ENCODE measurements around the gene SP6.

The SP6 gene

DNA sequence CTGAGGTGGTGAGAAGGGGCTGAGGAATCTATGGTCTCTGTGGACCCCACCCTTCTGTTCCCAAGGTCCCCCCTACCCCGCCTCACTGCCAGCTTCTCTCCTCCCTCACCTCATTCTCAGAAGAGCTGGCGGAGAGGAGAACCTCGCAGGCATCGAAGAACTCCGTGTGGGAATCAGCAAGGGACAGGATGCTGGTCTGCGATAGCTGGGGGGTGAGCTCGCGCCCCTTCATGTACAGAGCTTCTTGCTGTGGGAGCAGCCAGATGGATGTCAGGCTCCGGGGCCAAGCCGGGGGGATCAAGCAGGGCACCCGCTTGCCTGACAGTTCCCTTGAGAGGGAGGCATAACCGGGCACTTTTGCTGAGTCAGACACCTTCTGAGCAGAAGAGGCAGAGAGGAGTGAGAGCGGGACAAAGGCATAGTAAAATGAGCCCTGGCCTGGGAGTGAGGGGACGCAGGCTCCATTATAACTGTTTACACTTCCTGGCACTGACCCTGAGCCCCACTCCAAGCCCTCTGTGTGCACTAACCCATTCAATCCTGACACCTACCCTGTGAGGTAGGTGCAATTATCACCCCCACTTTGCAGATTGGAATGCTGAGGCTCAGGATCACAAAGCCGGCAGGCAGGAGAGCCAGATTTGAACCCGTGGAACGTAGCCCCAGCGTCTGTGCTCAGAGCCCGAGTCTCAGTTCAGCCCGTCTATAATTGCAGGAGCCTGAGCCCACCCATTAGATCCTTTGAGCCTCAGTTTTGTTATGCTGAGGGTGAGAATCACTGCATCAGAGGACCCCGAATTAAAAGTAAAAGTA, 35.7 kb downstream of the SP6 start:
- Histone ChIP-seq H3K9me3 (ENCODE audit: insufficient read depth, low read depth, low read length) (no peaks in the 10 kb centered on the region), H3K36me3 (ENCODE audit: insufficient read depth, low read length) (peaks cover 7% of the 10 kb centered on the region), H3K4me1 (ENCODE audit: insufficient read depth, low read length) (peaks cover under 1% of the 10 kb centered on the region; the same call in 1 of the 2 replicates), H3K4me3 (ENCODE audit: low read length) (no peak overlapping the region), H3K27me3 (ENCODE audit: insufficient read depth, low read length) (no peaks in the 10 kb centered on the region), H3K27ac (ENCODE audit: low read depth, low read length) (no peak overlapping the region), H3K9ac (ENCODE audit: low read depth, low read length) (no peak overlapping the region; the same call in 1 of the 2 replicates)
- 93% methylated on average over 21 of the region's 21 CpGs for WGBS

DNA sequence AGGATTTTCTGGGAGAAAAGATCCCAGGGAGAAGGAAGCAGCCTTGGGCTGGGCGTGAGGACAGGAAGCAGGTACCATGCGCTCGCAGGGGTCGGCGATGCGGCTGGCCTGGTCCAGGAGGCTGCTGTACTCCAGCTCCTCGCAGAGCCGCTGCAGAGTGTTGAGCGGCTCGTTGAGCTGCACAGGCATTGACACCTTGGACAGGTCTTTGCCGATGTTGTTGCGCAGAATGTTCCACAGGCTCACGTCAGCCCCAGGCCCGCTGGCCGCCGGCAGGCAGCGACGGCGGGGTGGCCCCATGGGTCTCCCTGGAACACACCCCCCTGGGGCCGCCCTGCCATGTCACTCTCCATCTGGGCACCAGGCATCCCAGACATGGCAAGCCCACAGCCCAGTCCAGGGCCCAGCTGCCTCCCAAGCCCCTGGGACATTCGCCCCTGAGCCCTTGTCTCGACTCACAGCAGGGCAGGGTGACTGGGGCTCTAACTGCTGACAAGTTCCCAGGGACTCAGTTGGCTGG, 37.4 kb downstream of the SP6 start:
- Histone ChIP-seq H3K9ac (ENCODE audit: low read depth, low read length) (no peak overlapping the region), H3K27ac (ENCODE audit: low read depth, low read length) (no peak overlapping the region), H3K27me3 (ENCODE audit: insufficient read depth, low read length) (no peaks in the 10 kb centered on the region), H3K4me3 (ENCODE audit: low read length) (no peak overlapping the region), H3K4me1 (ENCODE audit: insufficient read depth, low read length) (peaks cover 4% of the 10 kb centered on the region; the same call in 1 of the 2 replicates), H3K36me3 (ENCODE audit: insufficient read depth, low read length) (peaks cover 10% of the 10 kb centered on the region), H3K9me3 (ENCODE audit: insufficient read depth, low read depth, low read length) (no peaks in the 10 kb centered on the region)
- 96% methylated on average over 22 of the region's 22 CpGs for WGBS

DNA sequence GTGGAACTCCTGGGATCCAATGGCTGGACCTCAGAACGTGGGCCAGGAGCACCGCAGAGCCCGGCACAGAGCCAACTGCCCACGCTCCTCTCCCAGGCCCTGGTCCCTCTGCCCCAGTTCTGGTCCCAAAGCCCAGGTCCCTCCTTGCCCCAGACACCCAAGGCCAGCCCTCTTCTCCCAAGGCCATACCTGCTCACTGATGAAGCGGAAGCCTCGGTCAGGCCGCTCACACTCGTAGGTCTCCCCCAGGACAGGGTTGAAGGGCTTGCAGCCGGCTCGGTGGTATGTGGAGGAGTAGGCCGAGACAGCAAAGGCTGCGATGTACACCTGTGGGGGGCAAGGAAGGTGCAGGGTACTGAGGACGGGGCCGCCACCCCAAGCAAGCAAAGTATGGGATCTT, 37.9 kb downstream of the SP6 start:
- H3K36me3 ChIP-seq (ENCODE audit: insufficient read depth, low read length), result peaks cover 10% of the 10 kb centered on the region
- no peak overlapping the region for H3K27ac ChIP-seq (ENCODE audit: low read depth, low read length)
- 94% methylated on average over 14 of the region's 14 CpGs for WGBS
- no peaks in the 10 kb centered on the region for H3K27me3 ChIP-seq (ENCODE audit: insufficient read depth, low read length)
- no peak overlapping the region for H3K9ac ChIP-seq (ENCODE audit: low read depth, low read length)
- no peak overlapping the region for H3K4me3 ChIP-seq (ENCODE audit: low read length)
- H3K4me1 ChIP-seq (ENCODE audit: insufficient read depth, low read length), result peaks cover 4% of the 10 kb centered on the region; the same call in 1 of the 2 replicates
- no peaks in the 10 kb centered on the region for H3K9me3 ChIP-seq (ENCODE audit: insufficient read depth, low read depth, low read length)

DNA sequence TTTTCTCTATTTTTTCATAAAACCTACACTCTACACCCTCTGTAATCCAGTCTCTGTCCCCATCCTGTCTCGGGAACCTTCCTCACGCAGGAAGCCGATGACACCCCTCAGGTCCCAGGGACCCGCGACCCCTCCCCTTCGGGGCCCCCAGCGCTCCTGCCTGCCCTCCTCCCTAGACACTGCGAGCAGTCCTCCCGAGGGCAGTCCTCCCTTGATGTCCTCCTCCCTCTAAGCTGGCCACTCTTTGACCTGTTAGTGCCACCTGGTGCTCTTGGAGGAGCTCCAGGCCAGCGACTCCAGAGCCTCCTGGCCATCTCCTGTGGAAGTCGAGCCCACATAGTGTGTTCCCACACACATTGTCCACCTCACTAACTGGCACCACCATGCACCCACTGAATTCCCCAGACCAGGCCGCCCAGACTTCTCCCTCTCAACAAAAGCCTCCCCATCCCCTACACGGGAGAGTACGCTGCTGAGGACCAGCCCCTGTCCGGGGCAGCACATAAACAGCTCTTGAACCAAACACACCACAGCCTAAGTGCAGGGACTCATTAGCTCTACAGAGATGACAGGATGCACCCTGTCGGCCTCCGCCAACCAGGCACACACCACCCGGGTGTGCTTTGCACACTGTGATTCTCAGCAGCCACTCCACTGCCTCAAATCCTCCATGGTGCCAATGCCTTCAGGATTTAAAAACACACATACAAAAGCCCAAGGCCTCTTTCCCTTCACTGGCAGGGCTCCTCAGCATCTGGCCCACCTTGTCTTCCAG, 38.6 kb downstream of the SP6 start:
- WGBS, result 90% methylated on average over 18 of the region's 18 CpGs
- H3K27ac ChIP-seq (ENCODE audit: low read depth, low read length), result no peak overlapping the region
- H3K9ac ChIP-seq (ENCODE audit: low read depth, low read length), result no peak overlapping the region
- H3K4me3 ChIP-seq (ENCODE audit: low read length), result no peak overlapping the region
- peaks cover 4% of the 10 kb centered on the region; the same call in 1 of the 2 replicates for H3K4me1 ChIP-seq (ENCODE audit: insufficient read depth, low read length)
- no peaks in the 10 kb centered on the region for H3K27me3 ChIP-seq (ENCODE audit: insufficient read depth, low read length)
- H3K36me3 ChIP-seq (ENCODE audit: insufficient read depth, low read length), result peaks cover 10% of the 10 kb centered on the region
- H3K9me3 ChIP-seq (ENCODE audit: insufficient read depth, low read depth, low read length), result no peaks in the 10 kb centered on the region

DNA sequence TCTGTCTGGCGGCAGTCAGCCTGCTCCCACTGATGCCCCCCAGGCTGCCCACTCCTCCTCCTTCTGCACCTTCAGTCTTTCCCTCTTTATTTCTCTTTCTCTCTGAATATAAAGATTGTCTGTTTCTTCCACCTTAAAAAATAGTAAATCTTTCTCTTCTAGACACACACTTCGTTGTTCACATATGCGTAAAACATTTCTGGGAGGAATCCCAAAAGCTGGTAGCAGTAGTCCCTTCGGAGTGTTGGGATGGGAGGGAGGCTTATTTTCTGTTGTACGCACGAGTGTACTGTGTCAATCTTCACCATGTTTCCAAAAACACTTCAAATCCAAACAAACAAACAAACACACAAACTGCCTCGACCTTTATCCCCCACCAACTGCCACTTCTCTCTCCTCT, 39.3 kb downstream of the SP6 start:
- Histone ChIP-seq H3K27ac (ENCODE audit: low read depth, low read length) (no peak overlapping the region), H3K4me3 (ENCODE audit: low read length) (no peak overlapping the region), H3K36me3 (ENCODE audit: insufficient read depth, low read length) (peaks cover 6% of the 10 kb centered on the region)

DNA sequence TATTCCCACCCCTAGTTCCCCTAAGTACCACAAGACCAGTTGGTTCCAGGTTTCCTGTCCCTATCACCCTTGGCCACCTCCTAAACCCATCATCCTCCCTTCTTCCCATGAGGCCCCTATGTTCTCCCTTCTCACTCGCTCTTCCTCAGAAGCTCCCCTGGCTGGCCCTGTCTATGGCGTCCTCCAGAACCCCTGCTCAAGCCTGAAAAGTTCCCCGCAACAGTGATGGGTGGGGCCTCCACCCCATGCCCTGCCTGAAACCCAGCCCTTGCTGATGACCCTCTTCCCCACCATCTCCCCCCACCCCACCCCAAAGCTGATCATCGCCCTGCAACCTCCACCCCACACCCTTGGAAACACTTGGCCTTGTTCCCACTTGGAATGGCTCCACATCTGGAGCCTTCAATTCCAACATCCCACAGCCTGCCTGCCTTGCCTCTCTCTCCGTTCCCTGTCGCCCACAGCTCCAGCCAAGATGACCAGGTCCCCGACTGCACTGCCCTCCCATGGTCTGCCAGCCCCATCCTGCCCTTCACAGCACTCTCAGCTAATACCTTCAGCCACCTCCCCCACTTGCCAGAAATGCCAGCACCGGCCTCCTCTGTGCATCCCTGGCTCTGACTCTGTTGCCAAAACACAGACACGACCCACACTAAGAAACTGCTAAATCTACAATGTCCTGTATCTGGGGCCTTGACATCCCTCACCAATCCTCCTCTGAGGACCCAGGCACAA, 39.9 kb downstream of the SP6 start:
- Histone ChIP-seq H3K4me3 (ENCODE audit: low read length) (no peak overlapping the region), H3K27me3 (ENCODE audit: insufficient read depth, low read length) (no peaks in the 10 kb centered on the region), H3K27ac (ENCODE audit: low read depth, low read length) (no peak overlapping the region), H3K9ac (ENCODE audit: low read depth, low read length) (no peak overlapping the region), H3K36me3 (ENCODE audit: insufficient read depth, low read length) (peaks cover 6% of the 10 kb centered on the region), H3K9me3 (ENCODE audit: insufficient read depth, low read depth, low read length) (no peaks in the 10 kb centered on the region), H3K4me1 (ENCODE audit: insufficient read depth, low read length) (peaks cover 4% of the 10 kb centered on the region; the same call in 1 of the 2 replicates)
- 83% methylated on average over 9 of the region's 9 CpGs for WGBS

More for the DNA sequence above, 39.3 kb downstream of the SP6 start:
- 82% methylated on average over 5 of the region's 7 CpGs for WGBS
- H3K9me3 ChIP-seq (ENCODE audit: insufficient read depth, low read depth, low read length), result no peaks in the 10 kb centered on the region
- no peaks in the 10 kb centered on the region for H3K27me3 ChIP-seq (ENCODE audit: insufficient read depth, low read length)
- H3K9ac ChIP-seq (ENCODE audit: low read depth, low read length), result no peak overlapping the region
- peaks cover 4% of the 10 kb centered on the region; the same call in 1 of the 2 replicates for H3K4me1 ChIP-seq (ENCODE audit: insufficient read depth, low read length)

DNA sequence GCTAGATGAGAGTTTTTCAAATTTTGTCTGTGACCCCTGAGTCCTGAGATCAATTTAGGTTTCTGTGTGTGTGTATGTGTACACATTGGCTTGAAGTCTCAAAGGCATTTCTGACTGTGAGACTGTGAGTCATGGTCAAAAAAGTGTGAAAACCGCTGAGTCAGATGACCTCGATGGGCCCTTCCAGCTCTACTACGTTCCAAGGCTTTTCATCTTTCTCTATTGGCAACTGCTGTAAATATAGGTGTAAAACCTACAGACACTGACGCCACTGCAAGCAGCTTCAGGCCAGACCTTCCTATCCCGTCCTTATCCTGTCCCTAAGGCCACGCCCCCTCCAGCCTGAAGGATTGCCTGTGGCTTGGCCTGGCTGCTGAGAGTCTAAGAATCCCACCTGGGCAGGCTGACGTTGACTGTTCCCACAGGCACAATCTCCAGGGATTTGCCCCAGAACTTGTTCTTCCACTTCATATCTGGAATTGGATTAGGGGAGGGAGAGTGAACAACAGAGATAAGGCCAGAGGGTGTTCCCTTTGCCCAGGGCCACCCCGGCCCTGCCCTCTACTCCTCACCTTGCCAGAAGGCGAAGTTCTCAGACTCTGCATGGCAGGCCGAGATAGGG, 40.7 kb downstream of the SP6 start:
- 62% methylated on average over 10 of the region's 10 CpGs for WGBS
- Histone ChIP-seq H3K36me3 (ENCODE audit: insufficient read depth, low read length) (peaks cover 6% of the 10 kb centered on the region), H3K9ac (ENCODE audit: low read depth, low read length) (no peak overlapping the region), H3K9me3 (ENCODE audit: insufficient read depth, low read depth, low read length) (no peaks in the 10 kb centered on the region), H3K27me3 (ENCODE audit: insufficient read depth, low read length) (no peaks in the 10 kb centered on the region), H3K4me3 (ENCODE audit: low read length) (no peak overlapping the region), H3K27ac (ENCODE audit: low read depth, low read length) (no peak overlapping the region), H3K4me1 (ENCODE audit: insufficient read depth, low read length) (peaks cover 4% of the 10 kb centered on the region; the same call in 1 of the 2 replicates)

DNA sequence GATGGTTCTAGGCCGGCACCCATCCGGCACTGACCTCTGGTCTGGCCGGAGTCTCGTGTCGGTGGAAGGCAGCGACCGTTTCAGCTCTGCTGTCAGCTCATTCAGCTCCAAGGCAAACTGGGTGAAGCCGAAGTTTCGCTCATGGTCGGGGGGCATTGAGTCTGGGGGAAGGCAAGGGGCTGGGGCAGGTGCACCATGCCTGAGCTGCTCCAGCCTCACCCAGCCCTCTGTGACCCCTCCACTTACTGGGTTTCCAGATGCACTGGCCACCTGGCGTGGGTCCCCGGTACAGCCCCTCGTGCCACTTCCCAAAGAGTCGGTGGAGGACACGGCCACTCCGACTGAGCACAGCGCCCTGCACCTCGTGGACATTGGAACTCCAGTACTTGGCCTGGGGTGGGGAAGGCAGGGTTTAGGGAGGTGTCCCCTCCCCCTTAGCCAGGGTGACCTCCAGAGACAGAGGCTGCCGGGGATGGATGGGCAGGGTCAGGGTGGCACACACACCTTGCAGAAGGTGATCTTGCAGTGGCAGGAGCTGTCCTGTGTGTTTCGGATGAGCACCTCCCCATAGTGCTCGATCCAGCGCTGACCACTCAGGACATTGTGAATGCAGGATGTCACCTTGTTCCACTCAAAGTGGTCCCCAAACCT, 42.0 kb downstream of the SP6 start:
- Histone ChIP-seq H3K4me1 (ENCODE audit: insufficient read depth, low read length) (peaks cover 4% of the 10 kb centered on the region; the same call in 1 of the 2 replicates), H3K27ac (ENCODE audit: low read depth, low read length) (no peak overlapping the region), H3K9ac (ENCODE audit: low read depth, low read length) (no peak overlapping the region), H3K36me3 (ENCODE audit: insufficient read depth, low read length) (peaks cover 6% of the 10 kb centered on the region), H3K4me3 (ENCODE audit: low read length) (no peak overlapping the region), H3K27me3 (ENCODE audit: insufficient read depth, low read length) (peaks cover 2% of the 10 kb centered on the region; the same call in 1 of the 2 replicates), H3K9me3 (ENCODE audit: insufficient read depth, low read depth, low read length) (no peaks in the 10 kb centered on the region)
- 96% methylated on average over 22 of the region's 22 CpGs for WGBS

DNA sequence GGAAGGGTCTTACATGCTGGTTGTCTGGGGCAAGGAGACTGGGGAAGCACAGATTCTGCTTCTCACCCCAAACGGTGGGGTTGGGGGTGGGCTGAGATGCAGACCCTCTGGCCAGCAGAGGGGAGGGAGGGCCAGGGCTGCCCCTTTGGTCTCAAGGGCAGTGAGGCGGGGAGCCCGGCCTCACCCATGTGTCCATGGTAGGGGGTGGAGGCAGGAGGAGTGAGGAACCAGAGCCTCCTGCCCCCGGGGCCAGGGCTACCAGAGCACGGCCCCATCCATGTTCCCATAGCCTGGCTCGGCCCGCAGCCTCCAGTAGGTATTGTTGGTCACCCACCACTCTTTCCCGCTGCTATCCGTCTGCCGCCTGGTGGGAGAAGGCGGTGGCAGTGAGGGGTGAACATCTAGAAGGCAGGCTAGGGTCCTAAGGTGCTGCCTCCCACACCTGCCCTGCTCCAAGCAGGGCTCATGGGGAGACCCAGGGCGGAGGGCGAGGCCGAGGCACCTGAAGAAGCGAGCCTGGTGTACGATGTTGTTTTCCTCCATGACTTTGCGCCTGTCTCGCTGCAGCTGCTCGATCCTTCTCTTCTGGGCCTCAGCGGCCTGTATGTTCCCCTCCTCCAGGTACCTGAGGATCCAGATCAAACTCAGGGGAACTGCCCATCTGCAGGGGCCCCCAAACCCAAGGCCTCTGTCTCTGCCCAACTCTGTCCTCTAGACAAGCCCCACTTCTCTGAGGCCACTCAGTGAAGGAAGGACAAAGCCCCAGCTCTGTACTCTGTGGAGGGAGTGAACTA, 42.7 kb downstream of the SP6 start:
- H3K27ac ChIP-seq (ENCODE audit: low read depth, low read length), result no peak overlapping the region
- no peak overlapping the region for H3K9ac ChIP-seq (ENCODE audit: low read depth, low read length)
- H3K4me3 ChIP-seq (ENCODE audit: low read length), result no peak overlapping the region
- H3K27me3 ChIP-seq (ENCODE audit: insufficient read depth, low read length), result peaks cover 4% of the 10 kb centered on the region; the same call in 1 of the 2 replicates
- H3K36me3 ChIP-seq (ENCODE audit: insufficient read depth, low read length), result peaks cover 6% of the 10 kb centered on the region
- WGBS, result 93% methylated on average over 20 of the region's 20 CpGs
- H3K4me1 ChIP-seq (ENCODE audit: insufficient read depth, low read length), result peaks cover 4% of the 10 kb centered on the region; the same call in 1 of the 2 replicates
- no peaks in the 10 kb centered on the region for H3K9me3 ChIP-seq (ENCODE audit: insufficient read depth, low read depth, low read length)
